Lung (tissue), 12 donors: ENCODE results near the gene ATP4A. TPM values are rescaled to one million over a fixed set of nuclear protein-coding genes. Genes with fewer than 3 reads are reported as not detected.

Experiments
- ATAC-seq: fragments of 200-7000 bp; cut with Tn5 transposase; one replicate; pipeline ENCODE4 v1.9.1; 2020; ENCODE audit warnings: moderate number of reproducible peaks; ENCODE audit not compliant: insufficient read depth, low FRiP score
- DNase-seq, 3 donors: peaks; one replicate each; pipeline ENCODE4 v3.0.0-alpha.2; 2013 to 2017
- H3K27ac ChIP-seq, 2 donors: one replicate each; pipeline ENCODE4 v1.5.1; 2013; ENCODE audit warnings: mild to moderate bottlenecking in 2 of 2, moderate library complexity in 2 of 2, control low read depth in 1 of 2, inconsistent platforms in 1 of 2, low read depth in 1 of 2, low read length in 1 of 2
- H3K27me3 ChIP-seq, 3 donors: one replicate each; pipeline ENCODE4 v1.5.1; 2013; ENCODE audit warnings: low read length in 2 of 3; ENCODE audit not compliant: control insufficient read depth in 3 of 3, insufficient read depth in 3 of 3
- H3K36me3 ChIP-seq, 4 donors: one replicate each; pipeline ENCODE4 v1.5.1; 2013; ENCODE audit warnings: low read length in 4 of 4, mild to moderate bottlenecking in 1 of 4, moderate library complexity in 1 of 4; ENCODE audit not compliant: control insufficient read depth in 4 of 4, insufficient read depth in 4 of 4
- H3K4me1 ChIP-seq, 5 donors: one replicate each; pipeline ENCODE4 v1.5.1; 2013; ENCODE audit warnings: low read length in 5 of 5, mild to moderate bottlenecking in 2 of 5, moderate library complexity in 1 of 5; ENCODE audit not compliant: control insufficient read depth in 5 of 5, insufficient read depth in 5 of 5
- H3K4me3 ChIP-seq: one replicate; pipeline ENCODE4 v1.5.1; 2013; ENCODE audit warnings: mild to moderate bottlenecking, control low read depth, moderate library complexity
- H3K9ac ChIP-seq, 2 donors: one replicate each; pipeline ENCODE4 v1.5.1; 2013; ENCODE audit warnings: low read length in 2 of 2, control low read depth in 1 of 2; ENCODE audit not compliant: insufficient read depth in 1 of 2
- H3K9me3 ChIP-seq, 4 donors: one replicate each; pipeline ENCODE4 v1.5.1; 2013; ENCODE audit warnings: low read length in 3 of 4, mild to moderate bottlenecking in 1 of 4, moderate library complexity in 1 of 4; ENCODE audit not compliant: control insufficient read depth in 4 of 4, insufficient read depth in 3 of 4
- CTCF ChIP-seq: IDR thresholded peaks from 2 replicates; pipeline ENCODE4 v1.5.1; 2012; ENCODE audit warnings: mild to moderate bottlenecking; ENCODE audit errors: control extremely low read depth, extremely low read depth
- WGBS, 2 donors: extraction: QIAGEN DNeasy Blood & Tissue Kit; methylation state at CpG; one replicate each; pipeline ENCODE4 v1.1.7; 2013; 5-methylcytosine and 5-hydroxymethylcytosine counted together
- polyA plus RNA-seq, 2 donors: library from polyadenylated mRNA; stranded (reverse); fragments of 200-250 nt; gene quantifications; one replicate each; pipeline ENCODE4 v1.2.1, GENCODE V29; 2013
- total RNA-seq, 2 donors: library from RNA; depleted of rRNA in 1 of 2; stranded (reverse); fragments of >200 nt in 1 of 2; gene quantifications; one replicate each; pipeline ENCODE4 v1.2.1, GENCODE V29; 2014 to 2021
- donor health status: control.
- donor health status: control.
- donor health status: Bipolar disorder and iron deficiency.
- donor health status: healthy.
- donor health status: DM: yes; HTN: yes; CAD: no.

ATP4A gene
- total and polyA plus RNA-seq, 4 donors: 0.01 TPM; not detected in 3

GRCh38 chr19:35524181-35524837 lies 39.1 kb downstream of the ATP4A start:
- ATAC-seq: no peak

GRCh38 chr19:35522745-35523327 lies 40.6 kb downstream of the ATP4A start:
- DNase-seq (no peak), ATAC-seq (no peak)
- H3K36me3 ChIP-seq: no peaks in the 10 kb centered on the region
- H3K4me1 ChIP-seq: peaks cover 0 to 3% (median 0%) of the 10 kb centered on the region in 5 donors
- no peak overlapping the region for H3K9ac ChIP-seq
- H3K27ac ChIP-seq: no peak overlapping the region
- H3K4me3 ChIP-seq: no peak overlapping the region
- H3K27me3 ChIP-seq: peaks cover 0 to 12% (median 4%) of the 10 kb centered on the region in 3 donors
- WGBS, 2 donors: 82 to 88% methylated on average over 12 of the region's 12 CpGs
- TF ChIP-seq CTCF: no peak
- no peaks in the 10 kb centered on the region for H3K9me3 ChIP-seq

More at GRCh38 chr19:35524181-35524837, 39.1 kb downstream of the ATP4A start:
- Histone ChIP-seq H3K9me3 (no peaks in the 10 kb centered on the region), H3K36me3 (no peaks in the 10 kb centered on the region), H3K27ac (no peak overlapping the region), H3K27me3 (peaks cover 0 to 12% (median 4%) of the 10 kb centered on the region in 3 donors), H3K9ac (no peak overlapping the region), H3K4me3 (no peak overlapping the region), H3K4me1 (no peaks in the 10 kb centered on the region)
- no peak for DNase-seq
- 35 to 69% methylated on average over 11 of the region's 11 CpGs for WGBS, 2 donors
- TF ChIP-seq CTCF: no peak

- Histone ChIP-seq H3K36me3 (no peaks in the 10 kb centered on the region), H3K9me3 (no peaks in the 10 kb centered on the region), H3K9ac (no peak overlapping the region), H3K4me3 (no peak overlapping the region), H3K27me3 (peaks cover 0 to 12% (median 4%) of the 10 kb centered on the region in 3 donors), H3K27ac (no peak overlapping the region), H3K4me1 (peaks cover 0 to 3% (median 0%) of the 10 kb centered on the region in 5 donors)
- ATAC-seq: no peak
- TF ChIP-seq CTCF: no peak
- no peak for DNase-seq
- 68 to 75% methylated on average over 16 of the region's 16 CpGs for WGBS, 2 donors
These were observed 42.2 kb downstream of the ATP4A start for GRCh38 chr19:35521124-35521743.
